ENCODE data around the gene GARRE1. TPM values are rescaled to one million over a fixed set of nuclear protein-coding genes. Genes with fewer than 3 reads are reported as not detected.

The GARRE1 gene
- total and polyA plus RNA-seq, 2 of the 13 experiments (the other 11 are each of a cell fraction or from before 2014, with no cell fraction given) = 8.0 to 11.7 TPM

- TF ChIP-seq ZNF639 (CRISPR knock-in tag; conservative IDR thresholded peaks at IDR 0.05) (no peak), NFIB (CRISPR knock-in tag; IDR thresholded peaks at IDR 0.05; ENCODE audit: borderline replicate concordance) (no peak)
Measured at GRCh38 chr19:34288381-34288780, 34.0 kb downstream of the GARRE1 start (continued).

DNA sequence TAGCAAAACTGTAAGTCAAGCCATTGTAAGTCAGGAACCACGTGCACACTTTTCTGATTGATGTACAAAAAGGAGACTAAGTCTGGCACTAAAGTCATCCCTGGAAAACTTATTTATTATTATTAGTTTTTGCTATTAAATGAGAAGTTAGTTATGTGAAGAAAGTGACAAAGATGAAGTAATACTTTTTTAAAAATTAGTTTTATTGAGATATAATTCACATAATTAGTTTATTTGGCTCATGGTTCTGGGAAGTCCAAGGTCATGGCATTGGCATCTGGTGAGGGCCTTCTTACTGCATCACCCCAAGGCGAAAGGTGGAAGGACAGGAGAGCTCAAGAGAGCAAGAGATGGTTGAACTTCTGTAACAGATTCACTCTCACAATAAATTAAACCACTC lies 36.9 kb downstream of the GARRE1 start:
- no peak for TF ChIP-seq AKAP8 (CRISPR knock-in tag; IDR thresholded peaks at IDR 0.05)
- TF ChIP-seq, protein P1, sequence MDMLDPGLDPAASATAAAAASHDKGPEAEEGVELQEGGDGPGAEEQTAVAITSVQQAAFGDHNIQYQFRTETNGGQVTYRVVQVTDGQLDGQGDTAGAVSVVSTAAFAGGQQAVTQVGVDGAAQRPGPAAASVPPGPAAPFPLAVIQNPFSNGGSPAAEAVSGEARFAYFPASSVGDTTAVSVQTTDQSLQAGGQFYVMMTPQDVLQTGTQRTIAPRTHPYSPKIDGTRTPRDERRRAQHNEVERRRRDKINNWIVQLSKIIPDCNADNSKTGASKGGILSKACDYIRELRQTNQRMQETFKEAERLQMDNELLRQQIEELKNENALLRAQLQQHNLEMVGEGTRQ (IDR thresholded peaks at IDR 0.05; ENCODE audit: low read depth, low read length) = no peak
- TF ChIP-seq, protein P1 (CRISPR knock-in tag; IDR thresholded peaks at IDR 0.05; ENCODE audit: borderline replicate concordance) = no peak
- no peak for TF ChIP-seq TP53 (CRISPR knock-in tag; conservative IDR thresholded peaks at IDR 0.05)
- no peak for TF ChIP-seq TGIF2 (CRISPR knock-in tag; IDR thresholded peaks at IDR 0.05)
- TF ChIP-seq, protein P2, sequence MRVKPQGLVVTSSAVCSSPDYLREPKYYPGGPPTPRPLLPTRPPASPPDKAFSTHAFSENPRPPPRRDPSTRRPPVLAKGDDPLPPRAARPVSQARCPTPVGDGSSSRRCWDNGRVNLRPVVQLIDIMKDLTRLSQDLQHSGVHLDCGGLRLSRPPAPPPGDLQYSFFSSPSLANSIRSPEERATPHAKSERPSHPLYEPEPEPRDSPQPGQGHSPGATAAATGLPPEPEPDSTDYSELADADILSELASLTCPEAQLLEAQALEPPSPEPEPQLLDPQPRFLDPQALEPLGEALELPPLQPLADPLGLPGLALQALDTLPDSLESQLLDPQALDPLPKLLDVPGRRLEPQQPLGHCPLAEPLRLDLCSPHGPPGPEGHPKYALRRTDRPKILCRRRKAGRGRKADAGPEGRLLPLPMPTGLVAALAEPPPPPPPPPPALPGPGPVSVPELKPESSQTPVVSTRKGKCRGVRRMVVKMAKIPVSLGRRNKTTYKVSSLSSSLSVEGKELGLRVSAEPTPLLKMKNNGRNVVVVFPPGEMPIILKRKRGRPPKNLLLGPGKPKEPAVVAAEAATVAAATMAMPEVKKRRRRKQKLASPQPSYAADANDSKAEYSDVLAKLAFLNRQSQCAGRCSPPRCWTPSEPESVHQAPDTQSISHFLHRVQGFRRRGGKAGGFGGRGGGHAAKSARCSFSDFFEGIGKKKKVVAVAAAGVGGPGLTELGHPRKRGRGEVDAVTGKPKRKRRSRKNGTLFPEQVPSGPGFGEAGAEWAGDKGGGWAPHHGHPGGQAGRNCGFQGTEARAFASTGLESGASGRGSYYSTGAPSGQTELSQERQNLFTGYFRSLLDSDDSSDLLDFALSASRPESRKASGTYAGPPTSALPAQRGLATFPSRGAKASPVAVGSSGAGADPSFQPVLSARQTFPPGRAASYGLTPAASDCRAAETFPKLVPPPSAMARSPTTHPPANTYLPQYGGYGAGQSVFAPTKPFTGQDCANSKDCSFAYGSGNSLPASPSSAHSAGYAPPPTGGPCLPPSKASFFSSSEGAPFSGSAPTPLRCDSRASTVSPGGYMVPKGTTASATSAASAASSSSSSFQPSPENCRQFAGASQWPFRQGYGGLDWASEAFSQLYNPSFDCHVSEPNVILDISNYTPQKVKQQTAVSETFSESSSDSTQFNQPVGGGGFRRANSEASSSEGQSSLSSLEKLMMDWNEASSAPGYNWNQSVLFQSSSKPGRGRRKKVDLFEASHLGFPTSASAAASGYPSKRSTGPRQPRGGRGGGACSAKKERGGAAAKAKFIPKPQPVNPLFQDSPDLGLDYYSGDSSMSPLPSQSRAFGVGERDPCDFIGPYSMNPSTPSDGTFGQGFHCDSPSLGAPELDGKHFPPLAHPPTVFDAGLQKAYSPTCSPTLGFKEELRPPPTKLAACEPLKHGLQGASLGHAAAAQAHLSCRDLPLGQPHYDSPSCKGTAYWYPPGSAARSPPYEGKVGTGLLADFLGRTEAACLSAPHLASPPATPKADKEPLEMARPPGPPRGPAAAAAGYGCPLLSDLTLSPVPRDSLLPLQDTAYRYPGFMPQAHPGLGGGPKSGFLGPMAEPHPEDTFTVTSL (CRISPR knock-in tag; IDR thresholded peaks at IDR 0.05; ENCODE audit: borderline replicate concordance) = no peak
- no peaks in the 10 kb centered on the region for H3K79me2 ChIP-seq (ENCODE audit: insufficient read depth, low read length)
- H3K36me3 ChIP-seq (replicated peaks in 1 of 2; ENCODE audit: control insufficient read depth in 1 of 2, insufficient read depth in 2 of 2, low read length in 2 of 2) = no peaks in the 10 kb centered on the region
- no peak for FAIRE-seq
- ChIA-PET CTCF (ENCODE audit: low intra/inter-chr PET ratio, low total read pairs) (no interaction called here), POLR2A (no interaction called here)
- BruUV-seq (replicated peaks) = no TSS peak
- WGBS (ENCODE audit: low lambda C conversion rate) = 100% methylated on average over 2 of the region's 2 CpGs
- no peak overlapping the region for H3K4me2 ChIP-seq (ENCODE audit: low read depth, low read length)
- in situ Hi-C loops (cut with HindIII; ENCODE audit: extremely low pct_ligation_motif_present, low pct_unique_long_range_greater_than_20kb) (no loop called here), intact Hi-C loops (cut with micrococcal nuclease; ENCODE audit: unreplicated experiment) (no loop called here)
- H3K4me1 ChIP-seq (ENCODE audit: insufficient read depth, low read length) = peaks cover 16% of the 10 kb centered on the region
- no peaks in the 10 kb centered on the region for H4K20me1 ChIP-seq (ENCODE audit: insufficient read depth, low read length)
- H3K27me3 ChIP-seq (ENCODE audit: control insufficient read depth in 1 of 2, insufficient read depth in 2 of 2, low read length in 2 of 2) = no peaks in the 10 kb centered on the region
- H3K9me3 ChIP-seq (ENCODE audit: low read length) = no peaks in the 10 kb centered on the region
- H3K9ac ChIP-seq (ENCODE audit: insufficient read depth, low read depth, low read length) = no peak overlapping the region
- H3K4me3 ChIP-seq (replicated peaks in 1 of 3; ENCODE audit: insufficient read depth in 1 of 3, low read depth in 2 of 3, low read length in 3 of 3) = no peak overlapping the region
- no peak overlapping the region for H3K27ac ChIP-seq (ENCODE audit: extremely low read length, insufficient read depth, low read length)
- no peak for ATAC-seq
- DNase-seq (ENCODE audit: low spot score) = no peak
- no peak overlapping the region for H2AFZ ChIP-seq (ENCODE audit: low read length)
